Spleen (tissue), 7 donors: ENCODE results near the gene ADGRL3.

Experiments used
- POLR2A ChIP-seq, 3 donors: fragments of 450-650 bp; IDR thresholded peaks; one replicate each; pipeline ENCODE4 v1.5.1; 2017; ENCODE audit warnings: antibody characterized with exemption in 3 of 3, mild to moderate bottlenecking in 1 of 3
- TF ChIP-seq, protein P1 (sequence below), 11 experiments: fragments of 200-600 bp in 7 of 11; fragments of 450-650 bp in 4 of 11; sonication (generic) in 4 of 11; IDR thresholded peaks in 8 of 11; conservative IDR thresholded peaks in 3 of 11; 1 replicate in 7 of 11; 2 replicates in 4 of 11; pipeline versions ENCODE4 v1.4.0 to v1.8.0; 2016 to 2021; ENCODE audit warnings: antibody characterized with exemption in 11 of 11, inconsistent platforms in 4 of 11, mild to moderate bottlenecking in 1 of 11
- donor health status: DM: no; HTN: no; CAD: no; lungs with moderate emphysema.
- donor health status: DM: no; HTN: no; CAD: no.
- donor health status: DM: no; HTN: no; CAD: no.

DNA sequence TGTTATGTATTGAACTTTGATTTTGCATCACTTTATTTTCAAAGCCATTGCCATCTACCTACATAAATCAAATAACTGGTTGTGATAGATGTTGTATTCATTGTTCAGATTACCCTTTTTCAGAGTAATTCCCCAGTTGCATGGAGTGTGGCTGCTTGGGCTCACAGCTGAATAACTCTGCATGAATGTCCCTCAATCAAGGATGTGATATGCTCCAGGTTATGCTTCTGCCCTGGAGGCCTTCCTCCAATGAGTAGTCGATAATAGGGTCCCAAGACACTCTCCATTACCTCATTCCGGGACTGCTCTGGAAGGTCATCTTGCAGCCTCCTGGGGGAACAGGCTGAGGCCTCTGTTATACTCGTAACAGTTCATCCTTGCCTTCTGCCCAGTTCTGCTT lies 251.8 kb downstream of the ADGRL3 start:
- TF ChIP-seq, protein P1, sequence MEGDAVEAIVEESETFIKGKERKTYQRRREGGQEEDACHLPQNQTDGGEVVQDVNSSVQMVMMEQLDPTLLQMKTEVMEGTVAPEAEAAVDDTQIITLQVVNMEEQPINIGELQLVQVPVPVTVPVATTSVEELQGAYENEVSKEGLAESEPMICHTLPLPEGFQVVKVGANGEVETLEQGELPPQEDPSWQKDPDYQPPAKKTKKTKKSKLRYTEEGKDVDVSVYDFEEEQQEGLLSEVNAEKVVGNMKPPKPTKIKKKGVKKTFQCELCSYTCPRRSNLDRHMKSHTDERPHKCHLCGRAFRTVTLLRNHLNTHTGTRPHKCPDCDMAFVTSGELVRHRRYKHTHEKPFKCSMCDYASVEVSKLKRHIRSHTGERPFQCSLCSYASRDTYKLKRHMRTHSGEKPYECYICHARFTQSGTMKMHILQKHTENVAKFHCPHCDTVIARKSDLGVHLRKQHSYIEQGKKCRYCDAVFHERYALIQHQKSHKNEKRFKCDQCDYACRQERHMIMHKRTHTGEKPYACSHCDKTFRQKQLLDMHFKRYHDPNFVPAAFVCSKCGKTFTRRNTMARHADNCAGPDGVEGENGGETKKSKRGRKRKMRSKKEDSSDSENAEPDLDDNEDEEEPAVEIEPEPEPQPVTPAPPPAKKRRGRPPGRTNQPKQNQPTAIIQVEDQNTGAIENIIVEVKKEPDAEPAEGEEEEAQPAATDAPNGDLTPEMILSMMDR (IDR thresholded peaks at IDR 0.05 in 8 of 11, conservative IDR thresholded peaks at IDR 0.05 in 3 of 11): no peak
- no peak for TF ChIP-seq POLR2A (IDR thresholded peaks at IDR 0.05)
